HEK293 (cell line): Measurements from ENCODE around the gene RBFOX1.

Source experiments
- CTCF ChIA-PET: fragments of 350-600 bp; formaldehyde crosslinking; extraction: SDS; loops from one replicate; lab custom pipeline; 2021; ENCODE audit warnings: antibody characterized with exemption; lab: Yijun Ruan, JAX
- POLR2A ChIA-PET: fragments of 300-600 bp; formaldehyde crosslinking; extraction: SDS; loops from one replicate; lab custom pipeline; 2020; ENCODE audit warnings: antibody characterized with exemption, inconsistent platforms; lab: Yijun Ruan, JAX
- H3K27ac ChIP-seq: fragments of 200-500 bp; sonication (Bioruptor generic); 2 replicates; pipeline ENCODE4 v1.5.1; 2014; ENCODE audit warnings: low read depth, low read length, control low read depth, inconsistent platforms; ENCODE audit errors: extremely low read depth
- H3K36me3 ChIP-seq, 2 experiments: fragments of 200-500 bp in 1 of 2; sonication (Bioruptor generic) in 1 of 2; 1 replicate in 1 of 2; 2 replicates in 1 of 2; pipeline ENCODE4 v1.5.1; 2014 to 2017; ENCODE audit warnings: inconsistent platforms in 2 of 2, low read length in 2 of 2; ENCODE audit not compliant: control insufficient read depth in 2 of 2, insufficient read depth in 1 of 2
- H3K4me1 ChIP-seq: fragments of 200-500 bp; sonication (Bioruptor generic); 2 replicates; pipeline ENCODE4 v1.5.1; 2014; ENCODE audit warnings: mild to moderate bottlenecking, low read length, inconsistent platforms; ENCODE audit not compliant: control insufficient read depth, insufficient read depth
- H3K4me3 ChIP-seq: 2 replicates; pipeline ENCODE4 v1.5.1; 2011; ENCODE audit warnings: low read depth, mild to moderate bottlenecking, control low read depth, low read length, moderate library complexity
- H3K9me3 ChIP-seq: fragments of 200-500 bp; sonication (Bioruptor generic); 2 replicates; pipeline ENCODE4 v1.5.1; 2014; ENCODE audit warnings: low read depth, low read length, inconsistent platforms; ENCODE audit not compliant: control insufficient read depth, insufficient read depth
- BCL11A ChIP-seq: fragments of 450-650 bp; formaldehyde crosslinking; IDR thresholded peaks from 2 replicates; pipeline ENCODE4 v1.5.1; 2016; ENCODE audit warnings: low read depth, missing biosample characterization, missing genetic modification characterization
- TRIM28 ChIP-seq: IDR thresholded peaks from 2 replicates; pipeline ENCODE4 v1.6.1; 2011; ENCODE audit warnings: low read length, control low read depth, borderline replicate concordance
- ZBTB21 ChIP-seq: fragments of 450-650 bp; formaldehyde crosslinking; IDR thresholded peaks from 2 replicates; pipeline ENCODE4 v1.5.1; 2017; ENCODE audit warnings: missing biosample characterization, missing genetic modification characterization
- ZBTB6 ChIP-seq: fragments of 450-650 bp; formaldehyde crosslinking; IDR thresholded peaks from 2 replicates; pipeline ENCODE4 v1.5.1; 2017; ENCODE audit warnings: missing biosample characterization, missing genetic modification characterization
- ZNF157 ChIP-seq: fragments of 450-650 bp; formaldehyde crosslinking; IDR thresholded peaks from 2 replicates; pipeline ENCODE4 v1.5.1; 2016; ENCODE audit warnings: missing biosample characterization, missing genetic modification characterization
- ZNF175 ChIP-seq: fragments of 450-650 bp; formaldehyde crosslinking; IDR thresholded peaks from 2 replicates; pipeline ENCODE4 v1.5.1; 2016; ENCODE audit warnings: missing biosample characterization, missing genetic modification characterization
- ZNF24 ChIP-seq: fragments of 450-650 bp; formaldehyde crosslinking; IDR thresholded peaks from 2 replicates; pipeline ENCODE4 v1.5.1; 2016; ENCODE audit warnings: missing biosample characterization, missing genetic modification characterization
- ZNF302 ChIP-seq: fragments of 450-650 bp; formaldehyde crosslinking; IDR thresholded peaks from 2 replicates; pipeline ENCODE4 v1.5.1; 2016; ENCODE audit warnings: missing biosample characterization, missing genetic modification characterization, low read depth
- ZNF600 ChIP-seq: fragments of 450-650 bp; formaldehyde crosslinking; IDR thresholded peaks from 2 replicates; pipeline ENCODE4 v1.5.1; 2016; ENCODE audit warnings: missing biosample characterization, missing genetic modification characterization
- ZNF639 ChIP-seq: fragments of 450-650 bp; formaldehyde crosslinking; IDR thresholded peaks from 2 replicates; pipeline ENCODE4 v1.5.1; 2016; ENCODE audit warnings: missing biosample characterization, missing genetic modification characterization
- ZNF654 ChIP-seq: fragments of 450-650 bp; formaldehyde crosslinking; IDR thresholded peaks from 2 replicates; pipeline ENCODE4 v1.5.1; 2016; ENCODE audit warnings: low read depth, missing biosample characterization, missing genetic modification characterization
- ZNF677 ChIP-seq: fragments of 450-650 bp; IDR thresholded peaks from 2 replicates; pipeline ENCODE4 v1.5.0; 2018; ENCODE audit warnings: missing biosample characterization, mild to moderate bottlenecking, missing genetic modification characterization, moderate library complexity
- ZNF747 ChIP-seq: fragments of 450-650 bp; formaldehyde crosslinking; IDR thresholded peaks from 2 replicates; pipeline ENCODE4 v1.5.1; 2016; ENCODE audit warnings: missing biosample characterization, missing genetic modification characterization
- ZNF768 ChIP-seq: fragments of 450-650 bp; formaldehyde crosslinking; IDR thresholded peaks from 2 replicates; pipeline ENCODE4 v1.5.1; 2018; ENCODE audit warnings: missing biosample characterization, mild to moderate bottlenecking, missing genetic modification characterization
- ZNF843 ChIP-seq: fragments of 450-650 bp; formaldehyde crosslinking; IDR thresholded peaks from 2 replicates; pipeline ENCODE4 v1.5.1; 2016; ENCODE audit warnings: missing biosample characterization, missing genetic modification characterization
- TF ChIP-seq, protein P1 (sequence below): fragments of 450-650 bp; formaldehyde crosslinking; IDR thresholded peaks from 2 replicates; pipeline ENCODE4 v1.5.1; 2016; ENCODE audit warnings: missing biosample characterization, missing genetic modification characterization
- TF ChIP-seq, protein P2 (sequence below): fragments of 450-650 bp; formaldehyde crosslinking; IDR thresholded peaks from 2 replicates; pipeline ENCODE4; 2016; ENCODE audit warnings: missing biosample characterization, missing genetic modification characterization
- TF ChIP-seq, protein P3 (sequence below): fragments of 450-650 bp; formaldehyde crosslinking; IDR thresholded peaks from 2 replicates; pipeline ENCODE4 v1.5.1; 2016; ENCODE audit warnings: missing biosample characterization, missing genetic modification characterization

The RBFOX1 gene

DNA sequence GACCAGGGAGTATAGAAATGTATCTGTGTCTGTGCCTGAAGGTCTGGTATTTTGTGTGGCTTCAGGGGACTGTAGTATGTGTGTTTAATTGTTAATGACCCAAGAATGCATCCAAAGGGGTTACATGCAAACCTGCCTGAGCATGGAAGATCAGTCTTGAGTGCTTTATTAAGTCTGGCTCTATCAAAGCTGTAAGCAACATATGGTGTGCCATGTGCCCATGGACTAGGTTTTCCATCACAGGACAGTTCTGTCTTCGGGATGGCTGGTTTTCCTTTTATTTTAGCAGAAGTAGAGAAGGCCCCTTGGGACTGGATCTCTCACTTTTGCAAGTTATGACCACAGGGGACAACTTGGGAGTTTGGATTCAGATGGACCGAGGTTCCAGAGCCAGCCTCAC, 18.2 kb downstream of the RBFOX1 start:
- Histone ChIP-seq H3K27ac (no peak overlapping the region), H3K9me3 (no peaks in the 10 kb centered on the region)
- TF ChIP-seq ZNF677 (tag by site-specific recombination) (no peak), ZNF768 (tag by site-specific recombination) (no peak), ZNF747 (tag by site-specific recombination) (no peak), TRIM28 (no peak), ZNF654 (tag by site-specific recombination) (no peak), ZBTB6 (tag by site-specific recombination) (no peak), ZNF175 (tag by site-specific recombination) (no peak), ZNF639 (tag by site-specific recombination) (no peak), ZBTB21 (no peak), BCL11A (tag by site-specific recombination) (no peak), ZNF157 (tag by site-specific recombination) (no peak), ZNF302 (no peak), ZNF24 (no peak), ZNF843 (tag by site-specific recombination) (no peak), ZNF600 (tag by site-specific recombination) (no peak)
- TF ChIP-seq, protein P1, sequence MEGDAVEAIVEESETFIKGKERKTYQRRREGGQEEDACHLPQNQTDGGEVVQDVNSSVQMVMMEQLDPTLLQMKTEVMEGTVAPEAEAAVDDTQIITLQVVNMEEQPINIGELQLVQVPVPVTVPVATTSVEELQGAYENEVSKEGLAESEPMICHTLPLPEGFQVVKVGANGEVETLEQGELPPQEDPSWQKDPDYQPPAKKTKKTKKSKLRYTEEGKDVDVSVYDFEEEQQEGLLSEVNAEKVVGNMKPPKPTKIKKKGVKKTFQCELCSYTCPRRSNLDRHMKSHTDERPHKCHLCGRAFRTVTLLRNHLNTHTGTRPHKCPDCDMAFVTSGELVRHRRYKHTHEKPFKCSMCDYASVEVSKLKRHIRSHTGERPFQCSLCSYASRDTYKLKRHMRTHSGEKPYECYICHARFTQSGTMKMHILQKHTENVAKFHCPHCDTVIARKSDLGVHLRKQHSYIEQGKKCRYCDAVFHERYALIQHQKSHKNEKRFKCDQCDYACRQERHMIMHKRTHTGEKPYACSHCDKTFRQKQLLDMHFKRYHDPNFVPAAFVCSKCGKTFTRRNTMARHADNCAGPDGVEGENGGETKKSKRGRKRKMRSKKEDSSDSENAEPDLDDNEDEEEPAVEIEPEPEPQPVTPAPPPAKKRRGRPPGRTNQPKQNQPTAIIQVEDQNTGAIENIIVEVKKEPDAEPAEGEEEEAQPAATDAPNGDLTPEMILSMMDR = no peak
- TF ChIP-seq, protein P2, sequence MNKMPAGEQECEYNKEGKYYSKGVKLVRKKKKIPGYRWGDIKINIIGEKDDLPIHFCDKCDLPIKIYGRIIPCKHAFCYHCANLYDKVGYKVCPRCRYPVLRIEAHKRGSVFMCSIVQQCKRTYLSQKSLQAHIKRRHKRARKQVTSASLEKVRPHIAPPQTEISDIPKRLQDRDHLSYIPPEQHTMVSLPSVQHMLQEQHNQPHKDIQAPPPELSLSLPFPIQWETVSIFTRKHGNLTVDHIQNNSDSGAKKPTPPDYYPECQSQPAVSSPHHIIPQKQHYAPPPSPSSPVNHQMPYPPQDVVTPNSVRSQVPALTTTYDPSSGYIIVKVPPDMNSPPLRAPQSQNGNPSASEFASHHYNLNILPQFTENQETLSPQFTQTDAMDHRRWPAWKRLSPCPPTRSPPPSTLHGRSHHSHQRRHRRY = no peak
- TF ChIP-seq, protein P3, sequence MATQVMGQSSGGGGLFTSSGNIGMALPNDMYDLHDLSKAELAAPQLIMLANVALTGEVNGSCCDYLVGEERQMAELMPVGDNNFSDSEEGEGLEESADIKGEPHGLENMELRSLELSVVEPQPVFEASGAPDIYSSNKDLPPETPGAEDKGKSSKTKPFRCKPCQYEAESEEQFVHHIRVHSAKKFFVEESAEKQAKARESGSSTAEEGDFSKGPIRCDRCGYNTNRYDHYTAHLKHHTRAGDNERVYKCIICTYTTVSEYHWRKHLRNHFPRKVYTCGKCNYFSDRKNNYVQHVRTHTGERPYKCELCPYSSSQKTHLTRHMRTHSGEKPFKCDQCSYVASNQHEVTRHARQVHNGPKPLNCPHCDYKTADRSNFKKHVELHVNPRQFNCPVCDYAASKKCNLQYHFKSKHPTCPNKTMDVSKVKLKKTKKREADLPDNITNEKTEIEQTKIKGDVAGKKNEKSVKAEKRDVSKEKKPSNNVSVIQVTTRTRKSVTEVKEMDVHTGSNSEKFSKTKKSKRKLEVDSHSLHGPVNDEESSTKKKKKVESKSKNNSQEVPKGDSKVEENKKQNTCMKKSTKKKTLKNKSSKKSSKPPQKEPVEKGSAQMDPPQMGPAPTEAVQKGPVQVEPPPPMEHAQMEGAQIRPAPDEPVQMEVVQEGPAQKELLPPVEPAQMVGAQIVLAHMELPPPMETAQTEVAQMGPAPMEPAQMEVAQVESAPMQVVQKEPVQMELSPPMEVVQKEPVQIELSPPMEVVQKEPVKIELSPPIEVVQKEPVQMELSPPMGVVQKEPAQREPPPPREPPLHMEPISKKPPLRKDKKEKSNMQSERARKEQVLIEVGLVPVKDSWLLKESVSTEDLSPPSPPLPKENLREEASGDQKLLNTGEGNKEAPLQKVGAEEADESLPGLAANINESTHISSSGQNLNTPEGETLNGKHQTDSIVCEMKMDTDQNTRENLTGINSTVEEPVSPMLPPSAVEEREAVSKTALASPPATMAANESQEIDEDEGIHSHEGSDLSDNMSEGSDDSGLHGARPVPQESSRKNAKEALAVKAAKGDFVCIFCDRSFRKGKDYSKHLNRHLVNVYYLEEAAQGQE = no peak
- TF ChIP-seq, all 188 proteins: peak for 0
- ChIA-PET POLR2A (no interaction called here), CTCF (no interaction called here)
- no peak overlapping the region for H3K4me3 ChIP-seq
- no peaks in the 10 kb centered on the region for H3K4me1 ChIP-seq
- H3K36me3 ChIP-seq = no peaks in the 10 kb centered on the region
